ENCODE results near the gene ARID1B. TPM values are rescaled to one million over a fixed set of nuclear protein-coding genes. Genes with fewer than 3 reads are reported as not detected.

The ARID1B gene
- total and polyA plus RNA-seq, 10 of the 15 experiments (the other 5 are each of a cell fraction or from before 2014, with no cell fraction given), result 24.7 to 133 (median 54.6) TPM

DNA sequence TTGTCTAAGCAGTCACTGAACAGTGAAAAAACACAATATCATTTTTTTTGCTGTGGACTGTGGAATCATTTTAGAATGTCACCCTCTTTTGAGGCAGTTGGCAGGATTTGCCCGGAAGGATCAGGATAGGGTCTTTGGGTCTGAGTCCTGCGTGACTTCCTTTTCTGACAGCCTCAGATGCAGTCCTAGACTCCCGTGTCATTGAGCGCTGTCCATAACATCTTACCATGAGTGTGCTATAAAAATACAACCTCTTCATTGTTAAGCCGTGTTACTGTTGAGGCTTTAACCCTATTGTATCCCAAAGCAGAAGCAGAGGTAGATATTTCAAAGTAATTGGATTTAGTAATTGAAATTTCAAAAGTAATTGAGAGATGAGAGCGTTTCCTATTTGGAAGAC, 30.6 kb downstream of the ARID1B start:
- ChIA-PET RAD21 (ENCODE audit: unreplicated experiment) (interaction anchor here (0.6 kb wide), 1 partner anchor 27 kb away, joined by 3 read pairs; no protein-coding TSS in a partner anchor), SMC1A (ENCODE audit: uncharacterized antibody, unreplicated experiment) (interaction anchor here (0.6 to 3.7 kb wide), 10 partner anchors 12 to 136 kb away, joined by 4 to 23 read pairs (median 5); no protein-coding TSS in a partner anchor), CTCF (interaction anchor here (1.7 kb wide), 1 partner anchor 13 kb away, joined by 4 read pairs; no protein-coding TSS in a partner anchor), POLR2A (interaction anchor here (0.7 kb wide), 1 partner anchor 482 kb away, joined by 3 read pairs; no protein-coding TSS in a partner anchor)
- H3K4me2 ChIP-seq (ENCODE audit: control insufficient read depth, insufficient read depth), result peak overlapping the region; percentile 68
- TF ChIP-seq ESRRA (IDR thresholded peaks at IDR 0.05; ENCODE audit: low read length), result no peak
- TF ChIP-seq CBFB (IDR thresholded peaks at IDR 0.05; ENCODE audit: low read depth), result no peak
- TF ChIP-seq NFXL1 (IDR thresholded peaks at IDR 0.05; ENCODE audit: borderline replicate concordance), result no peak
- TF ChIP-seq, protein P1, sequence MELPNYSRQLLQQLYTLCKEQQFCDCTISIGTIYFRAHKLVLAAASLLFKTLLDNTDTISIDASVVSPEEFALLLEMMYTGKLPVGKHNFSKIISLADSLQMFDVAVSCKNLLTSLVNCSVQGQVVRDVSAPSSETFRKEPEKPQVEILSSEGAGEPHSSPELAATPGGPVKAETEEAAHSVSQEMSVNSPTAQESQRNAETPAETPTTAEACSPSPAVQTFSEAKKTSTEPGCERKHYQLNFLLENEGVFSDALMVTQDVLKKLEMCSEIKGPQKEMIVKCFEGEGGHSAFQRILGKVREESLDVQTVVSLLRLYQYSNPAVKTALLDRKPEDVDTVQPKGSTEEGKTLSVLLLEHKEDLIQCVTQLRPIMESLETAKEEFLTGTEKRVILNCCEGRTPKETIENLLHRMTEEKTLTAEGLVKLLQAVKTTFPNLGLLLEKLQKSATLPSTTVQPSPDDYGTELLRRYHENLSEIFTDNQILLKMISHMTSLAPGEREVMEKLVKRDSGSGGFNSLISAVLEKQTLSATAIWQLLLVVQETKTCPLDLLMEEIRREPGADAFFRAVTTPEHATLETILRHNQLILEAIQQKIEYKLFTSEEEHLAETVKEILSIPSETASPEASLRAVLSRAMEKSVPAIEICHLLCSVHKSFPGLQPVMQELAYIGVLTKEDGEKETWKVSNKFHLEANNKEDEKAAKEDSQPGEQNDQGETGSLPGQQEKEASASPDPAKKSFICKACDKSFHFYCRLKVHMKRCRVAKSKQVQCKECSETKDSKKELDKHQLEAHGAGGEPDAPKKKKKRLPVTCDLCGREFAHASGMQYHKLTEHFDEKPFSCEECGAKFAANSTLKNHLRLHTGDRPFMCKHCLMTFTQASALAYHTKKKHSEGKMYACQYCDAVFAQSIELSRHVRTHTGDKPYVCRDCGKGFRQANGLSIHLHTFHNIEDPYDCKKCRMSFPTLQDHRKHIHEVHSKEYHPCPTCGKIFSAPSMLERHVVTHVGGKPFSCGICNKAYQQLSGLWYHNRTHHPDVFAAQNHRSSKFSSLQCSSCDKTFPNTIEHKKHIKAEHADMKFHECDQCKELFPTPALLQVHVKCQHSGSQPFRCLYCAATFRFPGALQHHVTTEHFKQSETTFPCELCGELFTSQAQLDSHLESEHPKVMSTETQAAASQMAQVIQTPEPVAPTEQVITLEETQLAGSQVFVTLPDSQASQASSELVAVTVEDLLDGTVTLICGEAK (IDR thresholded peaks at IDR 0.05; ENCODE audit: borderline replicate concordance), result no peak
- TF ChIP-seq, protein P2, sequence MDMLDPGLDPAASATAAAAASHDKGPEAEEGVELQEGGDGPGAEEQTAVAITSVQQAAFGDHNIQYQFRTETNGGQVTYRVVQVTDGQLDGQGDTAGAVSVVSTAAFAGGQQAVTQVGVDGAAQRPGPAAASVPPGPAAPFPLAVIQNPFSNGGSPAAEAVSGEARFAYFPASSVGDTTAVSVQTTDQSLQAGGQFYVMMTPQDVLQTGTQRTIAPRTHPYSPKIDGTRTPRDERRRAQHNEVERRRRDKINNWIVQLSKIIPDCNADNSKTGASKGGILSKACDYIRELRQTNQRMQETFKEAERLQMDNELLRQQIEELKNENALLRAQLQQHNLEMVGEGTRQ (IDR thresholded peaks at IDR 0.05; ENCODE audit: borderline replicate concordance, low read depth, low read length), result no peak
- TF ChIP-seq NR2F1 (conservative IDR thresholded peaks at IDR 0.05), result no peak
- TF ChIP-seq CHD1 (IDR thresholded peaks at IDR 0.05; ENCODE audit: low read depth, low read length), result no peak
- TF ChIP-seq BCL11A (IDR thresholded peaks at IDR 0.05; ENCODE audit: low read depth, low read length), result no peak
- no peak for TF ChIP-seq YBX1 (IDR thresholded peaks at IDR 0.05)
- TF ChIP-seq, protein P3, sequence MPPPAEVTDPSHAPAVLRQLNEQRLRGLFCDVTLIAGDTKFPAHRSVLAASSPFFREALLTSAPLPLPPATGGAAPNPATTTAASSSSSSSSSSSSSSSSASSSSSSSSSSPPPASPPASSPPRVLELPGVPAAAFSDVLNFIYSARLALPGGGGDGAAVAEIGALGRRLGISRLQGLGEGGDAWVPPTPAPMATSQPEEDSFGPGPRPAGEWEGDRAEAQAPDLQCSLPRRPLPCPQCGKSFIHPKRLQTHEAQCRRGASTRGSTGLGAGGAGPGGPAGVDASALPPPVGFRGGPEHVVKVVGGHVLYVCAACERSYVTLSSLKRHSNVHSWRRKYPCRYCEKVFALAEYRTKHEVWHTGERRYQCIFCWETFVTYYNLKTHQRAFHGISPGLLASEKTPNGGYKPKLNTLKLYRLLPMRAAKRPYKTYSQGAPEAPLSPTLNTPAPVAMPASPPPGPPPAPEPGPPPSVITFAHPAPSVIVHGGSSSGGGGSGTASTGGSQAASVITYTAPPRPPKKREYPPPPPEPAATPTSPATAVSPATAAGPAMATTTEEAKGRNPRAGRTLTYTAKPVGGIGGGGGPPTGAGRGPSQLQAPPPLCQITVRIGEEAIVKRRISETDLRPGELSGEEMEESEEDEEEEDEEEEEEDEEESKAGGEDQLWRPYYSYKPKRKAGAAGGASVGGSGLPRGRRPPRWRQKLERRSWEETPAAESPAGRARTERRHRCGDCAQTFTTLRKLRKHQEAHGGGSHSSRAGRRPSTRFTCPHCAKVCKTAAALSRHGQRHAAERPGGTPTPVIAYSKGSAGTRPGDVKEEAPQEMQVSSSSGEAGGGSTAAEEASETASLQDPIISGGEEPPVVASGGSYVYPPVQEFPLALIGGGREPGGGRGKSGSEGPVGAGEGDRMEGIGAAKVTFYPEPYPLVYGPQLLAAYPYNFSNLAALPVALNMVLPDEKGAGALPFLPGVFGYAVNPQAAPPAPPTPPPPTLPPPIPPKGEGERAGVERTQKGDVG (CRISPR knock-in tag; IDR thresholded peaks at IDR 0.05), result no peak
- H2AFZ ChIP-seq (ENCODE audit: control insufficient read depth, low read depth, low read length), result no peak overlapping the region
- no peak for FAIRE-seq
- no peaks in the 10 kb centered on the region for H4K20me1 ChIP-seq (ENCODE audit: control insufficient read depth, insufficient read depth)
- peaks cover 24% of the 10 kb centered on the region for H3K4me1 ChIP-seq (ENCODE audit: control insufficient read depth, insufficient read depth, low read length)
- 80% methylated on average over 6 of the region's 6 CpGs for WGBS (ENCODE audit: insufficient coverage, insufficient replicate concordance, low lambda C conversion rate, missing lambda C conversion rate)
- H3K79me2 ChIP-seq (ENCODE audit: control insufficient read depth, insufficient read depth, low read length), result peaks cover 99% of the 10 kb centered on the region
- DNase-seq (ENCODE audit: low read depth, low spot score), result no peak
- H3K4me3 ChIP-seq, result no peak overlapping the region
- BruUV-seq (replicated peaks), result no TSS peak
- no peak for ATAC-seq
- peaks cover 8% of the 10 kb centered on the region; the same call in 2 of the 3 replicates for H3K9me3 ChIP-seq (replicated peaks; ENCODE audit: control insufficient read depth, insufficient read depth, low read length)
- in situ Hi-C loops (cut with MboI), result no loop called here
- peaks cover 2 to 8% of the 10 kb centered on the region in 2 experiments for H3K36me3 ChIP-seq (ENCODE audit: control insufficient read depth in 2 of 2, insufficient read depth in 2 of 2, low read length in 1 of 2)
- intact Hi-C loops (cut with micrococcal nuclease; ENCODE audit: unreplicated experiment), result no loop called here
- no peak overlapping the region for H3K9ac ChIP-seq (ENCODE audit: control insufficient read depth, insufficient read depth, low read length)
- H3K27ac ChIP-seq (ENCODE audit: control insufficient read depth, insufficient read depth), result 0 out of 2 replicates have a peak overlapping the region, but pooled peaks have one; percentile 15
- no peaks in the 10 kb centered on the region for H3K27me3 ChIP-seq (replicated peaks in 1 of 2; ENCODE audit: control insufficient read depth in 2 of 2, insufficient read depth in 2 of 2, low read length in 1 of 2)

All from GM12878 (cell line).